Brain microvascular endothelial cell (primary cell): ENCODE results near the gene EMC1.
"Not testable (repeated sequence)": the region's sequence is repeated elsewhere in the genome, so short reads cannot be mapped to it uniquely, and the experiment has no call there.

ENCODE experiments used
- DNase-seq: peaks from one replicate; pipeline ENCODE4 v3.0.0-alpha.2; 2020
- H3K27ac ChIP-seq: fragments of 250-450 bp; sonication (Bioruptor Pico); 2 replicates; pipeline ENCODE4 v1.5.1; 2020; ENCODE audit warnings: mild to moderate bottlenecking, moderate library complexity
- H3K27me3 ChIP-seq: fragments of 250-450 bp; sonication (Bioruptor Pico); replicated peaks from 2 replicates; pipeline ENCODE4 v1.5.1; 2020; ENCODE audit warnings: mild to moderate bottlenecking
- H3K36me3 ChIP-seq: fragments of 250-450 bp; sonication (Bioruptor Pico); replicated peaks from 2 replicates; pipeline ENCODE4 v1.5.1; 2020; ENCODE audit warnings: mild to moderate bottlenecking
- H3K4me3 ChIP-seq: 2 replicates; pipeline ENCODE4 v1.5.1; 2011; ENCODE audit warnings: low read depth, mild to moderate bottlenecking, control low read depth, low read length, moderate library complexity
- CTCF ChIP-seq: IDR thresholded peaks from 2 replicates; pipeline ENCODE4 v1.5.1; 2011; ENCODE audit warnings: low read depth, mild to moderate bottlenecking, moderate library complexity, low read length, control low read depth, inconsistent platforms; ENCODE audit errors: missing control alignments
- in situ Hi-C: cut with HindIII; loops from 2 replicates; pipeline ENCODE4 v1.10.0; 2017; ENCODE audit warnings: low sequenced_read_pairs, low pct_ligation_motif_present

The EMC1 gene

GRCh38 chr1:19262047-19262446 lies 10.7 kb upstream of the EMC1 start:
- no peak overlapping the region for H3K4me3 ChIP-seq
- in situ Hi-C loops, result no loop called here
- TF ChIP-seq CTCF, result no peak
- H3K27ac ChIP-seq, result no peak overlapping the region
- H3K36me3 ChIP-seq, result peaks cover 30% of the 10 kb centered on the region
- H3K27me3 ChIP-seq, result no peaks in the 10 kb centered on the region
- no peak for DNase-seq

GRCh38 chr1:19260211-19261138 lies 9.2 kb upstream of the EMC1 start:
- peak; percentile 91 for DNase-seq

DNA sequence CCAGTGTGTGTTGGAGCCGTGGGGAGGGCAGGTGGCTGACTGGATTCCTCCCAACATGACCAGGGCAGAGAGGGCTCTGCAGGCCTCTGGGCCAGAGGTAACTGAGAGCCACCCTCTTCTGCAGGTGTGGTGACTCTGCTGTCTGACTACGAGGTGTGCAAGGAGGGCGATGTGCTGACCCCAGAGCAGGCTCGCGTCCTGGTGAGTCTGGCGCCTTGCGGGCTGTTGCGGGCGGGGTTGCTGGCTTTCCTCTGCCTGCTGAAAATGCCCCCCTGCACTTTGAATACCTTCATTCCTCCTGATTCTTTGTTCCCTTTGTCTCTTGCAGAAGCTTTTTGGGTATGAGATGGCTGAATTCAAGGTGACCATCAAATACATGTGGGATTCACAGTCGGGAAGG lies 7.0 kb upstream of the EMC1 start:
- Histone ChIP-seq H3K36me3 (peaks cover 35% of the 10 kb centered on the region), H3K4me3 (no peak overlapping the region), H3K27ac (no peak overlapping the region), H3K27me3 (no peaks in the 10 kb centered on the region)
- in situ Hi-C loops, result no loop called here
- no peak for TF ChIP-seq CTCF
- no peak for DNase-seq

More at GRCh38 chr1:19260211-19261138, 9.2 kb upstream of the EMC1 start:
- no peak for TF ChIP-seq CTCF
- in situ Hi-C loops, result no loop called here
- H3K36me3 ChIP-seq, result peaks cover 35% of the 10 kb centered on the region
- peak overlapping the region; percentile 52 for H3K27ac ChIP-seq
- no peaks in the 10 kb centered on the region for H3K27me3 ChIP-seq
- no peak overlapping the region for H3K4me3 ChIP-seq

- in situ Hi-C loops, result no loop called here
- TF ChIP-seq CTCF, result no peak
- Histone ChIP-seq H3K27me3 (no peaks in the 10 kb centered on the region), H3K36me3 (peaks cover 35% of the 10 kb centered on the region), H3K4me3 (no peak overlapping the region), H3K27ac (no peak overlapping the region)
- DNase-seq, result no peak
Observed at GRCh38 chr1:19257178-19257914, 6.0 kb upstream of the EMC1 start.

DNA sequence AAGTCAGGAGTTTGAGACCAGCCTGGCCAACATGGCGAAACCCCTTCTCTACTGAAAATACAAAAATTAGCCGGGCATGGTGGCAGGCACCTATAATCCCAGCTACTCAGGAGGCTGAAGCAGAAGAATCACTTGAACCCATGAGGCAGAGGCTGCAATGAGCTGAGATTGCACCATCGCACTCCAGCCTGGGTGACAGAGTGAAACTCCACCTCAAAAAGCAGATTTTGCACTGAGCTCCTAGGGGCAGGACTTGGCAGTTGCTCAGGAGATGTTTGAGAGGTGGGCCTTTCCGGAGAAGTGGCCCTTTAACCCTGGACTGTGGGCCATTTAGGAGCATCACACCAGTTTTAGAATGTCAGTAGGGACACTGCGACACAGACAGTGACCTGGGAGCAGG lies 5.0 kb upstream of the EMC1 start:
- H3K27me3 ChIP-seq, in situ Hi-C loops, H3K27ac ChIP-seq, DNase-seq, H3K4me3 ChIP-seq: not testable (repeated sequence)
- H3K36me3 ChIP-seq, result peaks cover 35% of the 10 kb centered on the region

DNA sequence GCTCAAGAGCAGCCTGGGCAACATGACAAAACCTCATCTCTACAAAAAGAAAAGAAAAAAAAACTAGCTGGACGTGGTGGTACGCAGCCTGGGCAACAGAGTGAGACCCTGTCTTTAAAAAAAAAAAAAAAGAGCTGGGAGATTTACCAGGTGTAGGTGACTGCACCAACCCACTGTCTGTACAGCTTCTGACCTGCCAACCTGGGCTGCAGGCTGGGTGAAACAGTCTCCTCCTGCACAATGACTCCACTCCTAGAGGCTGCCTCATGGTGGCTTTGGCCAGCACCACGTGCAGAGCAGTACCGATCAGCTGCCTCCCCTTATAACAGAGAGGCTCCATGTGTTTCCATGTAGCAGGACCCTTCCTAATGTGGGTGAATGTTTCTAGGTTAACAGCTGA lies 4.0 kb upstream of the EMC1 start:
- Histone ChIP-seq H3K27ac (no peak overlapping the region), H3K36me3 (peaks cover 34% of the 10 kb centered on the region)
- in situ Hi-C loops, result no loop called here

More for the DNA sequence above, 4.0 kb upstream of the EMC1 start:
- no peak for TF ChIP-seq CTCF
- Histone ChIP-seq H3K4me3 (no peak overlapping the region), H3K27me3 (no peaks in the 10 kb centered on the region)
- DNase-seq, result no peak
